NCI-H510A treated with DMSO at 0.1 percent for 48 hours (cell line): ENCODE measurements around the gene SMIM35.

Experiments used
- DNase-seq: peaks from one replicate; lab custom pipeline; 2025; lab: John Stamatoyannopoulos, UW

The SMIM35 gene

GRCh38 chr11:118002010-118002540 lies 84.7 kb downstream of the SMIM35 start:
- DNase-seq: no peak

- no peak for DNase-seq
These were observed 85.2 kb downstream of the SMIM35 start for GRCh38 chr11:118001494-118001971.

GRCh38 chr11:118000850-118001228 lies 85.9 kb downstream of the SMIM35 start:
- DNase-seq: no peak

- no peak for DNase-seq
These were observed 86.5 kb downstream of the SMIM35 start for GRCh38 chr11:118000067-118000849.

GRCh38 chr11:117999354-117999993 lies 87.3 kb downstream of the SMIM35 start:
- no peak for DNase-seq

- no peak for DNase-seq
These were observed 88.0 kb downstream of the SMIM35 start for GRCh38 chr11:117998664-117999353.

- no peak for DNase-seq
These were observed 88.8 kb downstream of the SMIM35 start for GRCh38 chr11:117997823-117998579.

GRCh38 chr11:117997406-117997805 lies 89.4 kb downstream of the SMIM35 start:
- no peak for DNase-seq

GRCh38 chr11:117996058-117996457 lies 90.7 kb downstream of the SMIM35 start:
- DNase-seq: no peak

GRCh38 chr11:117995472-117995871 lies 91.3 kb downstream of the SMIM35 start:
- DNase-seq: no peak

- no peak for DNase-seq
These were observed 92.6 kb downstream of the SMIM35 start for GRCh38 chr11:117993988-117994745.

- no peak for DNase-seq
These were observed 94.1 kb downstream of the SMIM35 start for GRCh38 chr11:117992620-117993019.

GRCh38 chr11:117992136-117992535 lies 94.6 kb downstream of the SMIM35 start:
- DNase-seq: no peak

- no peak for DNase-seq
These were observed 97.2 kb downstream of the SMIM35 start for GRCh38 chr11:117989351-117990102.

GRCh38 chr11:117986981-117987574 lies 99.7 kb downstream of the SMIM35 start:
- DNase-seq: no peak

GRCh38 chr11:117985953-117986887 lies 100.5 kb downstream of the SMIM35 start, which contains the start of gene IL10RA:
TSS of gene IL10RA (plus strand) at chr11:117986394. CDS start at chr11:117986468, 74 bp downstream.
- DNase-seq: peak; percentile 74

- DNase-seq: no peak
These were observed 102.3 kb downstream of the SMIM35 start for GRCh38 chr11:117984476-117984875.

- DNase-seq: no peak
These were observed 103.6 kb downstream of the SMIM35 start for GRCh38 chr11:117983163-117983475.

- no peak for DNase-seq
These were observed 106.0 kb downstream of the SMIM35 start for GRCh38 chr11:117980720-117981119.
